ENCODE data around the gene OR6A2. TPM values are rescaled to one million over a fixed set of nuclear protein-coding genes. Genes with fewer than 3 reads are reported as not detected.

Gene OR6A2
- total RNA-seq, 1 experiment from 2014 or later: 0.05 TPM

GRCh38 chr11:6778518-6778917 lies 21.0 kb downstream of the OR6A2 start:
- in situ Hi-C loops (cut with HindIII; ENCODE audit: low pct_unique_long_range_greater_than_20kb, low sequenced_read_pairs): no loop called here

GRCh38 chr11:6771926-6772893 lies 27.3 kb downstream of the OR6A2 start, which contains the start of gene OR2AG2:
Gene OR2AG2, minus strand, starts transcription at chr11:6771976. Its CDS starts 3,019 bp downstream, at chr11:6768957.
- DNase-seq (ENCODE audit: low read depth, low spot score): no peak
- in situ Hi-C loops (cut with HindIII; ENCODE audit: low pct_unique_long_range_greater_than_20kb, low sequenced_read_pairs): no loop called here

More at GRCh38 chr11:6778518-6778917, 21.0 kb downstream of the OR6A2 start:
- DNase-seq (ENCODE audit: low read depth, low spot score): no peak

GRCh38 chr11:6757373-6757967 lies 42.0 kb downstream of the OR6A2 start:
- DNase-seq (ENCODE audit: low read depth, low spot score): peak; percentile 81
- in situ Hi-C loops (cut with HindIII; ENCODE audit: low pct_unique_long_range_greater_than_20kb, low sequenced_read_pairs): no loop called here

- in situ Hi-C loops (cut with HindIII; ENCODE audit: low pct_unique_long_range_greater_than_20kb, low sequenced_read_pairs): no loop called here
- no peak for DNase-seq (ENCODE audit: low read depth, low spot score)
Observed at GRCh38 chr11:6755953-6756347, 43.5 kb downstream of the OR6A2 start.

GRCh38 chr11:6755303-6755952 lies 44.1 kb downstream of the OR6A2 start:
- in situ Hi-C loops (cut with HindIII; ENCODE audit: low pct_unique_long_range_greater_than_20kb, low sequenced_read_pairs): no loop called here
- peak; percentile 67 for DNase-seq (ENCODE audit: low read depth, low spot score)

- in situ Hi-C loops (cut with HindIII; ENCODE audit: low pct_unique_long_range_greater_than_20kb, low sequenced_read_pairs): no loop called here
- no peak for DNase-seq (ENCODE audit: low read depth, low spot score)
Observed at GRCh38 chr11:6747097-6747668, 52.3 kb downstream of the OR6A2 start.

- DNase-seq (ENCODE audit: low read depth, low spot score): no peak
- in situ Hi-C loops (cut with HindIII; ENCODE audit: low pct_unique_long_range_greater_than_20kb, low sequenced_read_pairs): no loop called here
Observed at GRCh38 chr11:6746626-6747025, 52.9 kb downstream of the OR6A2 start.

GRCh38 chr11:6746086-6746618 lies 53.3 kb downstream of the OR6A2 start:
- no peak for DNase-seq (ENCODE audit: low read depth, low spot score)
- in situ Hi-C loops (cut with HindIII; ENCODE audit: low pct_unique_long_range_greater_than_20kb, low sequenced_read_pairs): no loop called here

- in situ Hi-C loops (cut with HindIII; ENCODE audit: low pct_unique_long_range_greater_than_20kb, low sequenced_read_pairs): no loop called here
- no peak for DNase-seq (ENCODE audit: low read depth, low spot score)
Observed at GRCh38 chr11:6745465-6746015, 53.9 kb downstream of the OR6A2 start.

- DNase-seq (ENCODE audit: low read depth, low spot score): no peak
- in situ Hi-C loops (cut with HindIII; ENCODE audit: low pct_unique_long_range_greater_than_20kb, low sequenced_read_pairs): no loop called here
Observed at GRCh38 chr11:6745018-6745417, 54.5 kb downstream of the OR6A2 start.

GRCh38 chr11:6742260-6742659 lies 57.2 kb downstream of the OR6A2 start:
- DNase-seq (ENCODE audit: low read depth, low spot score): no peak
- in situ Hi-C loops (cut with HindIII; ENCODE audit: low pct_unique_long_range_greater_than_20kb, low sequenced_read_pairs): no loop called here

Other genes with a start within 250 kb of the OR6A2 start
- gene RRP8, start 196.1 kb downstream of the OR6A2 start, total RNA-seq (2014; rRNA removed; shearing (Covaris generic)): 32.5 and 35.5 TPM in 2 replicates
- gene ILK, start 195.9 kb downstream of the OR6A2 start, total RNA-seq (2014; rRNA removed; shearing (Covaris generic)): 106 and 111 TPM in 2 replicates
- 122 and 129 TPM in 2 replicates for gene TAF10, start 187.5 kb downstream of the OR6A2 start, total RNA-seq (2014; rRNA removed; shearing (Covaris generic))
- gene TPP1, start 180.3 kb downstream of the OR6A2 start, total RNA-seq (2014; rRNA removed; shearing (Covaris generic)): 84.3 and 91.7 TPM in 2 replicates
- gene DCHS1, start 143.9 kb downstream of the OR6A2 start, total RNA-seq (2014; rRNA removed; shearing (Covaris generic)): 0.11 and 0.19 TPM in 2 replicates
- gene MRPL17, start 116.3 kb downstream of the OR6A2 start, total RNA-seq (2014; rRNA removed; shearing (Covaris generic)): 58.3 and 62.6 TPM in 2 replicates
- 0.08 and 0.61 TPM in 2 replicates for gene OR2AG2, start 27.7 kb downstream of the OR6A2 start, total RNA-seq (2014; rRNA removed; shearing (Covaris generic))
- gene OR2AG1, start 16.7 kb downstream of the OR6A2 start, total RNA-seq (2014; rRNA removed; shearing (Covaris generic)): not detected in 2 replicates
- gene OR10A5, start 46.0 kb upstream of the OR6A2 start, total RNA-seq (2014; rRNA removed; shearing (Covaris generic)): not detected in 2 replicates
- not detected in 2 replicates for gene OR10A2, start 63.4 kb upstream of the OR6A2 start, total RNA-seq (2014; rRNA removed; shearing (Covaris generic))
- not detected in 2 replicates for gene OR10A4, start 76.9 kb upstream of the OR6A2 start, total RNA-seq (2014; rRNA removed; shearing (Covaris generic))
- not detected in 2 replicates for gene OR2D2, start 92.8 kb upstream of the OR6A2 start, total RNA-seq (2014; rRNA removed; shearing (Covaris generic))
- gene OR2D3, start 121.3 kb upstream of the OR6A2 start, total RNA-seq (2014; rRNA removed; shearing (Covaris generic)): not detected in 2 replicates
- 5.5 and 6.1 TPM in 2 replicates for gene ZNF215, start 126.7 kb upstream of the OR6A2 start, total RNA-seq (2014; rRNA removed; shearing (Covaris generic))
- 1.2 and 2.9 TPM in 2 replicates for gene ZNF214, start 220.7 kb upstream of the OR6A2 start, total RNA-seq (2014; rRNA removed; shearing (Covaris generic))
- gene NLRP14, start 220.8 kb upstream of the OR6A2 start, total RNA-seq (2014; rRNA removed; shearing (Covaris generic)): 0.08 TPM in 2 replicates